HepG2 (cell line): ENCODE measurements around the gene POLR2J. TPM values are rescaled to one million over a fixed set of nuclear protein-coding genes. Genes with fewer than 3 reads are reported as not detected.
A peak's percentile ranks its signal among the peaks of the same experiment; 100 is the strongest.

Experiments
- ETV5 ChIP-seq: IDR thresholded peaks from 2 replicates; pipeline ENCODE4 v1.6.1; 2018; ENCODE audit warnings: missing biosample characterization, missing genetic modification reagents, inconsistent platforms, borderline replicate concordance
- FOXA3 ChIP-seq: IDR thresholded peaks from 2 replicates; pipeline ENCODE4 v1.6.1; 2016; ENCODE audit warnings: missing genetic modification reagents, missing compliant biosample characterization
- FOXP1 ChIP-seq, 2 experiments: fragments of 450-650 bp in 1 of 2; IDR thresholded peaks; 2 replicates each; pipeline ENCODE4 v1.6.1; 2017 to 2018; ENCODE audit warnings: antibody characterized with exemption in 1 of 2
- GFI1 ChIP-seq: sonication (generic); formaldehyde crosslinking; IDR thresholded peaks from 2 replicates; pipeline ENCODE4 v1.5.0; 2020; ENCODE audit warnings: missing genetic modification reagents, mild to moderate bottlenecking, borderline replicate concordance
- HMGXB3 ChIP-seq: sonication (generic); formaldehyde crosslinking; IDR thresholded peaks from 2 replicates; pipeline ENCODE4 v1.4.0; 2020; ENCODE audit warnings: missing genetic modification reagents, borderline replicate concordance
- HNF4G ChIP-seq, 2 experiments: sonication (generic) in 1 of 2; formaldehyde crosslinking in 1 of 2; IDR thresholded peaks; 2 replicates each; pipeline versions ENCODE4 v1.4.0 to v1.6.1; 2011 to 2020; ENCODE audit warnings: borderline replicate concordance in 2 of 2, low read depth in 2 of 2, mild to moderate bottlenecking in 2 of 2, low read length in 1 of 2, missing genetic modification reagents in 1 of 2, moderate library complexity in 1 of 2
- KAT8 ChIP-seq: IDR thresholded peaks from 2 replicates; pipeline ENCODE4 v1.6.1; 2016; ENCODE audit warnings: missing genetic modification reagents, missing compliant biosample characterization
- LCORL ChIP-seq, 2 experiments: fragments of 450-650 bp in 1 of 2; sonication (generic) in 1 of 2; formaldehyde crosslinking in 1 of 2; IDR thresholded peaks; 2 replicates each; pipeline versions ENCODE4 v1.5.0 to v1.6.1; 2017 to 2020; ENCODE audit warnings: antibody characterized with exemption in 1 of 2, missing genetic modification reagents in 1 of 2
- NR2F6 ChIP-seq, 2 experiments: IDR thresholded peaks; 2 replicates each; pipeline ENCODE4 v1.6.1; 2016; ENCODE audit warnings: antibody characterized with exemption in 1 of 2, mild to moderate bottlenecking in 1 of 2
- PBX3 ChIP-seq: sonication (generic); formaldehyde crosslinking; IDR thresholded peaks from 2 replicates; pipeline ENCODE4 v1.8.1; 2023; ENCODE audit warnings: missing genetic modification reagents, inconsistent platforms, borderline replicate concordance
- RARA ChIP-seq: IDR thresholded peaks from 2 replicates; pipeline ENCODE4 v1.6.1; 2016; ENCODE audit warnings: missing genetic modification reagents, missing compliant biosample characterization
- RARG ChIP-seq: sonication (generic); formaldehyde crosslinking; IDR thresholded peaks from 2 replicates; pipeline ENCODE4 v1.4.0; 2020; ENCODE audit warnings: low read depth, mild to moderate bottlenecking, missing genetic modification reagents
- RFXANK ChIP-seq: IDR thresholded peaks from 2 replicates; pipeline ENCODE4 v1.6.1; 2016
- RXRB ChIP-seq: IDR thresholded peaks from 2 replicates; pipeline ENCODE4 v1.6.1; 2016; ENCODE audit warnings: borderline replicate concordance, missing genetic modification reagents, missing compliant biosample characterization
- SOX5 ChIP-seq: IDR thresholded peaks from 2 replicates; pipeline ENCODE4 v1.6.1; 2016; ENCODE audit warnings: borderline replicate concordance
- THAP8 ChIP-seq: sonication (generic); formaldehyde crosslinking; IDR thresholded peaks from 2 replicates; pipeline ENCODE4 v1.5.1; 2020; ENCODE audit warnings: missing genetic modification reagents, mild to moderate bottlenecking, borderline replicate concordance
- ZBTB38 ChIP-seq: sonication (generic); formaldehyde crosslinking; IDR thresholded peaks from 2 replicates; pipeline ENCODE4 v1.5.1; 2020; ENCODE audit warnings: mild to moderate bottlenecking, missing genetic modification reagents
- ZBTB44 ChIP-seq: sonication (generic); formaldehyde crosslinking; IDR thresholded peaks from 2 replicates; pipeline ENCODE4 v1.4.0; 2020; ENCODE audit warnings: missing genetic modification reagents
- ZNF75D ChIP-seq: sonication (generic); formaldehyde crosslinking; IDR thresholded peaks from 2 replicates; pipeline ENCODE4 v1.8.1; 2023; ENCODE audit warnings: missing genetic modification reagents, mild to moderate bottlenecking, borderline replicate concordance
- polyA plus RNA-seq, 8 experiments: library from polyadenylated mRNA; depleted of rRNA in 3 of 8; stranded (reverse) in 7 of 8; unstranded in 1 of 8; fragments of >200 nt; fragmentation: Illumina TruSeq in 4 of 8; extraction: Trizol in 4 of 8; gene quantifications; 2 replicates each; pipeline versions ENCODE4 v1.2.1 to v1.2.3, GENCODE V29; 2011 to 2016; ENCODE audit warnings: low read depth in 4 of 8, missing spikeins in 1 of 8, mixed read lengths in 1 of 8; ENCODE audit not compliant: insufficient read depth in 1 of 8
- total RNA-seq, 5 experiments: library from RNA; depleted of rRNA; stranded (reverse); fragments of >200 nt; fragmentation: Illumina TruSeq; extraction: Trizol; gene quantifications; 2 replicates each; pipeline ENCODE4 v1.2.3, GENCODE V29; 2016; ENCODE audit warnings: low read depth in 1 of 5

POLR2J gene
- total and polyA plus RNA-seq, 2 of the 13 experiments (the other 11 are each of a cell fraction or from before 2014, with no cell fraction given): 41.2 to 71.4 TPM

DNA sequence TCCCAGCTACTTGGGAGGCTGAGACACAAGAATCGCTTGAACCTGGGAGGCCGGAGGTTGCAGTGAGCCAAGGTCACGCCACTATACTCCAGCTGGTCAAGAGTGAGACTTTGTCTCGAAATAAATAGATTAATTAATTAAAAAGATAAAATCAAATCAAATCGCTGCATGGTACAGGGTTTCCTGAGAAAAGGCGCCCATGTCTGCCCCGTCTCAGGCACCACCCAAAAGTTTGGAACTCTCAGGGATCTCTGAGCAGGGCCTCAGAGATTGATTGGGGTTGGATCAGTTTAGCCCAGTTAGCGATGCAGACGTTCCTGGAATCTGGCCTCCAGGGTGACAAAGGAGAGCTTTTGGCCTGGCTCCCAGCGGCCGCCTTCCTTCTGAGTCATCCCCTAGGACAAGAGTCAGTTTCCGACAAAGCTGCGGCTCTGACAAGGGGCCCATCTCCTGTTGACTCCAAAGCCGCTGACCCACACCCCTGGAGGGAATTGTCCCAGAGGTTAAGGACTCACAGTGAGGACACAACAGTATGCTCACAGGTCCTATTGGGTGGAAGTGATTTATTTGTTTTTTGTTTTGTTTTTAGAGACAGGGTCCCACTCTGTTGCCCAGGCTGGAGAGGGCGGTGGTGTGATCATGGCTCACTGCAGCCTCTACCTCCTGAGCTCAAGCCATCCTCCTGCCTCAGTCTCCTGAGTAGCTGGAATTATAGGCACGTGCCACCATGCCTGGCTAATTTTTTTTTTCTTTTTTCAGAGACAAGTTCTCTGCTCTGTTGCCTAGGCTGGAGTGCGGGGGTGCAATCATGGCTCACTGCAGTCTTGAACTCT, 38.5 kb downstream of the POLR2J start (continued):
- TF ChIP-seq ZBTB38: peak; percentile 39; the same call in 1 of the 2 replicates
- no peak for TF ChIP-seq THAP8 (CRISPR knock-in tag)
- TF ChIP-seq ETV5 (CRISPR knock-in tag): peak; percentile 27; the same call in 1 of the 2 replicates
- TF ChIP-seq RXRB: peak; percentile 44; the same call in 1 of the 2 replicates
- TF ChIP-seq RARG: no peak
- no peak for TF ChIP-seq LCORL (IDR thresholded peaks at IDR 0.05)
- 0 out of 2 replicates have a peak, but pooled peaks have one; percentile 31 for TF ChIP-seq LCORL (CRISPR knock-in tag; IDR thresholded peaks at IDR 0.05)
- TF ChIP-seq NR2F6 (IDR thresholded peaks at IDR 0.05): no peak
- 0 out of 2 replicates have a peak, but pooled peaks have one; percentile 22 for TF ChIP-seq NR2F6 (CRISPR knock-in tag; IDR thresholded peaks at IDR 0.05)
- TF ChIP-seq GFI1 (CRISPR knock-in tag): peak; percentile 60; the same call in 1 of the 2 replicates
- no peak for TF ChIP-seq FOXP1 (IDR thresholded peaks at IDR 0.05)
- peak; percentile 21; the same call in 1 of the 2 replicates for TF ChIP-seq FOXP1 (CRISPR knock-in tag; IDR thresholded peaks at IDR 0.05)
- no peak for TF ChIP-seq ZNF75D (CRISPR knock-in tag)
- TF ChIP-seq RARA: peak; percentile 33; the same call in 1 of the 2 replicates
- 0 out of 2 replicates have a peak, but pooled peaks have one; percentile 21 for TF ChIP-seq KAT8 (CRISPR knock-in tag)
- TF ChIP-seq RFXANK (CRISPR knock-in tag): no peak
- TF ChIP-seq HNF4G (IDR thresholded peaks at IDR 0.05; ENCODE audit: borderline replicate concordance, low read depth, low read length): no peak
- no peak for TF ChIP-seq HNF4G (CRISPR knock-in tag; IDR thresholded peaks at IDR 0.05; ENCODE audit: borderline replicate concordance, low read depth)
- TF ChIP-seq FOXA3: 0 out of 2 replicates have a peak, but pooled peaks have one; percentile 16
- TF ChIP-seq HMGXB3: 0 out of 2 replicates have a peak, but pooled peaks have one; percentile 30
- TF ChIP-seq PBX3 (CRISPR knock-in tag): no peak
- no peak for TF ChIP-seq ZBTB44 (CRISPR knock-in tag)
- TF ChIP-seq SOX5 (CRISPR knock-in tag): peak; percentile 62; the same call in 1 of the 2 replicates
